Measurements from ENCODE around the gene NES.

DNA sequence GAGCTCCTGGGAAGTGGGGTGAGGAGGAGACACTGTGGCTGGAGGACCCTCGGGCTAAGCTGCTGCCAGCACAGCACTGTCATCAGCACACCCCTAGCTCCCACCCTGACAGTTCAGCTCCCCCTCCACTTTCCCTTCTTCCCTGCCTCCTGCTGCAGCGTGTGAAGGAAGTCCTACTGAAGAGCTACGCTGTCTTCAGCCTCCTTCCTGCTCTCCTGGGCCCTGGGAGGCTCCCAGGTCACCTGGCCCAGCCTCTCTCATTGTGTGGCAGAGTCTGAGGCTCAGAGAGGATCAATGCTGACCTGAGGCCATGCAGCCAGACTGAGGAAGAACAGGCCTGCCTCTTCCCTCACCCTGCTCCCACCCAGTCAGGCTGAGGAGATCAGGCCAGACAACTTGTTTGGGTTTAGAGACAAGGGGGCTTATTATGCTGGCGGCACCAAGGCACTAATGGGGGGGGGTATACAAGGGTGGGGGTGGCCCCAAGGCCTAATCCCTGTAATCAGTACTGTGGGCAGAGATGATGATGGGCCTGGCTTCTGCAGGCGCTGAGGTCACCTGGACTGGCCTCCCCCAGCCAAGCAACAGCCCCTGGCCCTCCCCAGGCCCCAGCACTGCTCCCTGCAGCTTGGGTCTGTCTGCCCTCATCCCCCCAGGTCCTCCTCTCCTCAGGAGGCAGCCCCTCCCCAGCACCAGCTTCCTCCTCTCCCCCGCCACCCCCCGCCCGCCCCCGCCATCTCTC, 9.1 kb downstream of the NES start:
- TF ChIP-seq, protein P1, sequence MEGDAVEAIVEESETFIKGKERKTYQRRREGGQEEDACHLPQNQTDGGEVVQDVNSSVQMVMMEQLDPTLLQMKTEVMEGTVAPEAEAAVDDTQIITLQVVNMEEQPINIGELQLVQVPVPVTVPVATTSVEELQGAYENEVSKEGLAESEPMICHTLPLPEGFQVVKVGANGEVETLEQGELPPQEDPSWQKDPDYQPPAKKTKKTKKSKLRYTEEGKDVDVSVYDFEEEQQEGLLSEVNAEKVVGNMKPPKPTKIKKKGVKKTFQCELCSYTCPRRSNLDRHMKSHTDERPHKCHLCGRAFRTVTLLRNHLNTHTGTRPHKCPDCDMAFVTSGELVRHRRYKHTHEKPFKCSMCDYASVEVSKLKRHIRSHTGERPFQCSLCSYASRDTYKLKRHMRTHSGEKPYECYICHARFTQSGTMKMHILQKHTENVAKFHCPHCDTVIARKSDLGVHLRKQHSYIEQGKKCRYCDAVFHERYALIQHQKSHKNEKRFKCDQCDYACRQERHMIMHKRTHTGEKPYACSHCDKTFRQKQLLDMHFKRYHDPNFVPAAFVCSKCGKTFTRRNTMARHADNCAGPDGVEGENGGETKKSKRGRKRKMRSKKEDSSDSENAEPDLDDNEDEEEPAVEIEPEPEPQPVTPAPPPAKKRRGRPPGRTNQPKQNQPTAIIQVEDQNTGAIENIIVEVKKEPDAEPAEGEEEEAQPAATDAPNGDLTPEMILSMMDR (IDR thresholded peaks at IDR 0.05), result no peak
- TF ChIP-seq POLR2A (IDR thresholded peaks at IDR 0.05) (no peak), POLR2AphosphoS5 (IDR thresholded peaks at IDR 0.05) (no peak), EP300 (IDR thresholded peaks at IDR 0.05) (no peak)
